ENCODE measurements around the gene MICALL1.
A peak's percentile ranks its signal among the peaks of the same experiment; 100 is the strongest.

MICALL1 gene

GRCh38 chr22:37929390-37929789, 23.3 kb downstream of the MICALL1 start:
- Histone ChIP-seq H3K27me3 (no peaks in the 10 kb centered on the region), H3K4me1 (peaks cover 7% of the 10 kb centered on the region), H3K36me3 (peaks cover 23% of the 10 kb centered on the region), H3K9me3 (no peaks in the 10 kb centered on the region), H3K4me3 (ENCODE audit: low read depth, low read length) (no peak overlapping the region)
- no peak for DNase-seq
- TF ChIP-seq CTCF (IDR thresholded peaks at IDR 0.05; ENCODE audit: low read depth, low read length): no peak

GRCh38 chr22:37930270-37930951, 24.3 kb downstream of the MICALL1 start:
- Histone ChIP-seq H3K4me3 (ENCODE audit: low read depth, low read length) (no peak overlapping the region), H3K27me3 (no peaks in the 10 kb centered on the region), H3K4me1 (peaks cover 7% of the 10 kb centered on the region), H3K9me3 (no peaks in the 10 kb centered on the region), H3K36me3 (peaks cover 21% of the 10 kb centered on the region)
- TF ChIP-seq CTCF (IDR thresholded peaks at IDR 0.05; ENCODE audit: low read depth, low read length): peak; percentile 55
- DNase-seq: peak; percentile 48

GRCh38 chr22:37930952-37931440, 24.9 kb downstream of the MICALL1 start:
- no peak for DNase-seq
- H3K4me1 ChIP-seq: peaks cover 7% of the 10 kb centered on the region
- no peaks in the 10 kb centered on the region for H3K9me3 ChIP-seq
- H3K36me3 ChIP-seq: peaks cover 18% of the 10 kb centered on the region
- H3K4me3 ChIP-seq (ENCODE audit: low read depth, low read length): no peak overlapping the region
- H3K27me3 ChIP-seq: no peaks in the 10 kb centered on the region
- TF ChIP-seq CTCF (IDR thresholded peaks at IDR 0.05; ENCODE audit: low read depth, low read length): no peak

GRCh38 chr22:37931893-37932389, 25.8 kb downstream of the MICALL1 start:
- H3K36me3 ChIP-seq: peaks cover 9% of the 10 kb centered on the region
- DNase-seq: no peak
- H3K4me3 ChIP-seq (ENCODE audit: low read depth, low read length): no peak overlapping the region
- peaks cover 7% of the 10 kb centered on the region for H3K4me1 ChIP-seq
- TF ChIP-seq CTCF (IDR thresholded peaks at IDR 0.05; ENCODE audit: low read depth, low read length): no peak
- H3K27me3 ChIP-seq: no peaks in the 10 kb centered on the region
- H3K9me3 ChIP-seq: no peaks in the 10 kb centered on the region

GRCh38 chr22:37932401-37932800, 26.3 kb downstream of the MICALL1 start:
- no peaks in the 10 kb centered on the region for H3K27me3 ChIP-seq
- peaks cover 7% of the 10 kb centered on the region for H3K4me1 ChIP-seq
- TF ChIP-seq CTCF (IDR thresholded peaks at IDR 0.05; ENCODE audit: low read depth, low read length): no peak
- DNase-seq: no peak
- H3K4me3 ChIP-seq (ENCODE audit: low read depth, low read length): no peak overlapping the region
- no peaks in the 10 kb centered on the region for H3K9me3 ChIP-seq
- peaks cover 9% of the 10 kb centered on the region for H3K36me3 ChIP-seq
